K562 (cell line): ENCODE measurements around the gene ABCG2. TPM values are rescaled to one million over a fixed set of nuclear protein-coding genes. Genes with fewer than 3 reads are reported as not detected.

Experiments
- BRD9 ChIP-seq: fragments of 450-650 bp; IDR thresholded peaks from 2 replicates; pipeline ENCODE4 v1.6.1; 2018; ENCODE audit warnings: low read depth; ENCODE audit not compliant: partially characterized antibody
- IRF1 ChIP-seq: sonication (generic); formaldehyde crosslinking; IDR thresholded peaks from 2 replicates; pipeline ENCODE4 v1.8.0; 2022; ENCODE audit warnings: missing genetic modification reagents, mild to moderate bottlenecking, borderline replicate concordance
- RERE ChIP-seq: sonication (generic); formaldehyde crosslinking; IDR thresholded peaks from 2 replicates; pipeline ENCODE4 v1.8.0; 2023; ENCODE audit warnings: missing genetic modification reagents, mild to moderate bottlenecking, borderline replicate concordance
- ZBTB33 ChIP-seq: sonication (generic); formaldehyde crosslinking; IDR thresholded peaks from 2 replicates; pipeline ENCODE4 v1.8.1; 2023; ENCODE audit warnings: mild to moderate bottlenecking, missing genetic modification reagents
- ZNF316 ChIP-seq: fragments of 450-650 bp; IDR thresholded peaks from 2 replicates; pipeline ENCODE4 v1.6.1; 2016
- polyA plus RNA-seq, 8 experiments: library from polyadenylated mRNA; depleted of rRNA in 4 of 8; stranded (reverse) in 5 of 8; unstranded in 3 of 8; fragments of >200 nt; fragmentation: Nextera tagmentation in 2 of 8; fragmentation: Illumina TruSeq in 1 of 8; extraction: Ambion mirVana in 2 of 8; extraction: Trizol in 1 of 8; gene quantifications; 2 replicates each; pipeline versions ENCODE4 v1.2.1 to v1.2.3, GENCODE V29; 2011 to 2014; ENCODE audit warnings: inconsistent platforms in 1 of 8, missing spikeins in 1 of 8
- small RNA-seq: library from RNA; depleted of rRNA; stranded (forward); fragments of <200 nt; gene quantifications from one replicate; pipeline ENCODE3, GENCODE V24; 2014
- total RNA-seq, 7 experiments: library from RNA; depleted of rRNA in 6 of 7; stranded (reverse); fragments of >200 nt in 6 of 7; fragmentation: Illumina TruSeq in 2 of 7; extraction: Trizol in 2 of 7; gene quantifications; 2 replicates each; pipeline versions ENCODE4 v1.2.1 to v1.2.3, GENCODE V29; 2011 to 2021; ENCODE audit warnings: low replicate concordance in 1 of 7

The ABCG2 gene
- total and polyA plus RNA-seq, 9 of the 15 experiments (the other 6 are each of a cell fraction or from before 2014, with no cell fraction given) = 0.01 to 0.36 (median 0.11) TPM; not detected in 4

- TF ChIP-seq ZBTB33 = no peak
- peak; percentile 69 for TF ChIP-seq ZNF316
- no peak for TF ChIP-seq RERE (CRISPR knock-in tag)
- no peak for TF ChIP-seq IRF1 (CRISPR knock-in tag)
- no peak for TF ChIP-seq BRD9
Observed at GRCh38 chr4:88040707-88041106, 117.7 kb downstream of the ABCG2 start (continued).

Small RNA genes lying within 50 kb of the gene (small RNA-seq; reads per million reads assigned to genes)
- gene RNU6-818P = not detected
- not detected for gene RNU6ATAC31P

Other genes with a start within 250 kb of the ABCG2 start
- not detected in 2 replicates for gene SPP1, start 182.9 kb downstream of the ABCG2 start, total RNA-seq (2014; rRNA removed)
- gene SPP1, start 182.9 kb downstream of the ABCG2 start, total RNA-seq (2014; rRNA removed; fragmentation: Illumina TruSeq; extraction: Trizol) = not detected in 2 replicates
- not detected in 2 replicates for gene SPP1, start 182.9 kb downstream of the ABCG2 start, total RNA-seq (2015; rRNA removed; fragmentation: Illumina TruSeq; extraction: Trizol)
- 0.64 and 0.81 TPM in 2 replicates for gene SPP1, start 182.9 kb downstream of the ABCG2 start, total RNA-seq (2021)
- gene SPP1, start 182.9 kb downstream of the ABCG2 start, polyA plus RNA-seq (2011; rRNA removed) = not detected in 2 replicates
- not detected in 2 replicates for gene SPP1, start 182.9 kb downstream of the ABCG2 start, polyA plus RNA-seq (2014; fragmentation: Illumina TruSeq; extraction: Trizol)
- under 1 TPM in 1 of 2 experiments, not detected in 1; 0.10 TPM for gene SPP1, start 182.9 kb downstream of the ABCG2 start, polyA plus RNA-seq (2014; fragmentation: Nextera tagmentation; extraction: Ambion mirVana)
- gene SPP1, start 182.9 kb downstream of the ABCG2 start, polyA plus RNA-seq (2014; rRNA removed) = not detected in 2 replicates
- gene PKD2, start 151.0 kb downstream of the ABCG2 start, total RNA-seq (2014; rRNA removed) = 0.12 and 0.45 TPM in 2 replicates
- gene PKD2, start 151.0 kb downstream of the ABCG2 start, total RNA-seq (2014; rRNA removed; fragmentation: Illumina TruSeq; extraction: Trizol) = 0.58 and 0.89 TPM in 2 replicates
- 0.87 and 1.2 TPM in 2 replicates for gene PKD2, start 151.0 kb downstream of the ABCG2 start, total RNA-seq (2015; rRNA removed; fragmentation: Illumina TruSeq; extraction: Trizol)
- gene PKD2, start 151.0 kb downstream of the ABCG2 start, total RNA-seq (2021) = 0.45 and 0.47 TPM in 2 replicates
- gene PKD2, start 151.0 kb downstream of the ABCG2 start, polyA plus RNA-seq (2011; rRNA removed) = 0.35 and 0.57 TPM in 2 replicates
- 0.34 and 0.36 TPM in 2 replicates for gene PKD2, start 151.0 kb downstream of the ABCG2 start, polyA plus RNA-seq (2014; fragmentation: Illumina TruSeq; extraction: Trizol)
- gene PKD2, start 151.0 kb downstream of the ABCG2 start, polyA plus RNA-seq (2014; fragmentation: Nextera tagmentation; extraction: Ambion mirVana) = under 1 TPM; 0.11 to 0.14 TPM
- 0.38 and 0.49 TPM in 2 replicates for gene PKD2, start 151.0 kb downstream of the ABCG2 start, polyA plus RNA-seq (2014; rRNA removed)
- 10.5 and 14.5 TPM in 2 replicates for gene PPM1K, start 125.9 kb upstream of the ABCG2 start, total RNA-seq (2014; rRNA removed)
- 18.0 and 19.1 TPM in 2 replicates for gene PPM1K, start 125.9 kb upstream of the ABCG2 start, total RNA-seq (2014; rRNA removed; fragmentation: Illumina TruSeq; extraction: Trizol)
- 7.6 and 12.0 TPM in 2 replicates for gene PPM1K, start 125.9 kb upstream of the ABCG2 start, total RNA-seq (2015; rRNA removed; fragmentation: Illumina TruSeq; extraction: Trizol)
- gene PPM1K, start 125.9 kb upstream of the ABCG2 start, total RNA-seq (2021) = 14.0 and 14.1 TPM in 2 replicates
- gene PPM1K, start 125.9 kb upstream of the ABCG2 start, polyA plus RNA-seq (2011; rRNA removed) = 15.0 and 16.5 TPM in 2 replicates
- 8.2 and 8.4 TPM in 2 replicates for gene PPM1K, start 125.9 kb upstream of the ABCG2 start, polyA plus RNA-seq (2014; fragmentation: Illumina TruSeq; extraction: Trizol)
- gene PPM1K, start 125.9 kb upstream of the ABCG2 start, polyA plus RNA-seq (2014; fragmentation: Nextera tagmentation; extraction: Ambion mirVana) = 10 to 100 TPM in 1 of 2 experiments, 1 to 10 TPM in 1; 8.2 to 10.3 TPM
- 8.9 and 13.0 TPM in 2 replicates for gene PPM1K, start 125.9 kb upstream of the ABCG2 start, polyA plus RNA-seq (2014; rRNA removed)
- 0.53 and 0.68 TPM in 2 replicates for gene HERC6, start 220.2 kb upstream of the ABCG2 start, total RNA-seq (2014; rRNA removed)
- gene HERC6, start 220.2 kb upstream of the ABCG2 start, total RNA-seq (2014; rRNA removed; fragmentation: Illumina TruSeq; extraction: Trizol) = 0.15 and 0.19 TPM in 2 replicates
- gene HERC6, start 220.2 kb upstream of the ABCG2 start, total RNA-seq (2015; rRNA removed; fragmentation: Illumina TruSeq; extraction: Trizol) = 0.15 and 0.40 TPM in 2 replicates
- 0.09 and 0.51 TPM in 2 replicates for gene HERC6, start 220.2 kb upstream of the ABCG2 start, total RNA-seq (2021)
- 0.20 and 0.33 TPM in 2 replicates for gene HERC6, start 220.2 kb upstream of the ABCG2 start, polyA plus RNA-seq (2011; rRNA removed)
- gene HERC6, start 220.2 kb upstream of the ABCG2 start, polyA plus RNA-seq (2014; fragmentation: Illumina TruSeq; extraction: Trizol) = 0.08 and 0.12 TPM in 2 replicates
- under 1 TPM; 0.01 to 0.04 TPM for gene HERC6, start 220.2 kb upstream of the ABCG2 start, polyA plus RNA-seq (2014; fragmentation: Nextera tagmentation; extraction: Ambion mirVana)
- gene HERC6, start 220.2 kb upstream of the ABCG2 start, polyA plus RNA-seq (2014; rRNA removed) = 0.15 TPM in 1 of 2 replicates, not detected in the other